NCI-H1694 (cell line): ENCODE results near the gene HYKK.
"Not testable (repeated sequence)": the region's sequence is repeated elsewhere in the genome, so short reads cannot be mapped to it uniquely, and the experiment has no call there.

Source experiments
- DNase-seq: peaks from one replicate; lab custom pipeline; 2025; lab: John Stamatoyannopoulos, UW

HYKK gene

GRCh38 chr15:78540141-78540870, 32.9 kb downstream of the HYKK start, which contains the start of gene PSMA4:
Gene PSMA4, plus strand, starts transcription at chr15:78540444. Its CDS starts 1,484 bp downstream, at chr15:78541928.
- peak; percentile 67 for DNase-seq

GRCh38 chr15:78540871-78541743, 33.7 kb downstream of the HYKK start:
- DNase-seq: no peak

- DNase-seq: no peak
Measured at GRCh38 chr15:78541744-78542034, 34.3 kb downstream of the HYKK start.

GRCh38 chr15:78542647-78543046, 35.3 kb downstream of the HYKK start:
- DNase-seq: no peak

GRCh38 chr15:78550194-78550593, 42.8 kb downstream of the HYKK start:
- DNase-seq: no peak

- DNase-seq: no peak
Measured at GRCh38 chr15:78550815-78551214, 43.4 kb downstream of the HYKK start.

GRCh38 chr15:78551902-78552301, 44.5 kb downstream of the HYKK start:
- DNase-seq: no peak

GRCh38 chr15:78552597-78552996, 45.2 kb downstream of the HYKK start:
- no peak for DNase-seq

- not testable (repeated sequence) for DNase-seq
Measured at GRCh38 chr15:78560201-78560600, 52.8 kb downstream of the HYKK start.

- no peak for DNase-seq
Measured at GRCh38 chr15:78561490-78561889, 54.1 kb downstream of the HYKK start.

GRCh38 chr15:78563092-78563491, 55.7 kb downstream of the HYKK start:
- no peak for DNase-seq

GRCh38 chr15:78564743-78565096, 57.3 kb downstream of the HYKK start:
- no peak for DNase-seq

GRCh38 chr15:78565097-78565950, 57.9 kb downstream of the HYKK start, which contains the start of gene CHRNA5:
Gene CHRNA5, plus strand, starts transcription at chr15:78565520. Its CDS starts 200 bp downstream, at chr15:78565720.
- peak; percentile 88 for DNase-seq

- no peak for DNase-seq
Measured at GRCh38 chr15:78565951-78566774, 58.8 kb downstream of the HYKK start.

GRCh38 chr15:78567531-78567930, 60.2 kb downstream of the HYKK start:
- DNase-seq: no peak

- no peak for DNase-seq
Measured at GRCh38 chr15:78570710-78571109, 63.3 kb downstream of the HYKK start.

GRCh38 chr15:78571382-78571781, 64.0 kb downstream of the HYKK start:
- no peak for DNase-seq

- no peak for DNase-seq
Measured at GRCh38 chr15:78573416-78573815, 66.0 kb downstream of the HYKK start.

GRCh38 chr15:78574944-78575343, 67.6 kb downstream of the HYKK start:
- no peak for DNase-seq
